Measurements from ENCODE around the gene SPOCK1. TPM values are rescaled to one million over a fixed set of nuclear protein-coding genes. Genes with fewer than 3 reads are reported as not detected.

Gene SPOCK1
- total and polyA plus RNA-seq, 2 of the 13 experiments (the other 11 are each of a cell fraction or from before 2014, with no cell fraction given): 0.18 to 0.29 TPM

DNA sequence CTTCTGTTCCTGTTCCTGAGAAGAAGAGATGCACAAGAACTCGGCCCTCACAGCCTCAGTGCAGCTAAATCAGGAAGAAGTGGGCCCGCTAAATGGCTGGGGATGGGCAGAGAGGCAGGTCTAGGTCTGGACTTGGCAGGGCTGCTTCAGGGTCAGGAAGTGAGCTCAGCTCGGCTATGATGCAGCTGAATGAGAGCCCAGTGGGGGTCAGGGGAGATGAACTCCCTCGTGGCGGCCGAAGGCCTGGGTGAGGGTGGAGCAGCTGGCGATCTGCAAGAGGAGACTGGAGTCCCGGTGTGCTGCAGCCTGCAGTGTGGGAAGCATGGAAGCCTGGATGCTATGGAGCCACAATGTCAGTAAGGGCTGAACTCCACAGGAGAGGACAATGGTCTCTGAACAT, 466.2 kb downstream of the SPOCK1 start:
- H4K20me1 ChIP-seq (ENCODE audit: insufficient read depth, low read length): no peaks in the 10 kb centered on the region
- DNase-seq (ENCODE audit: low spot score) (no peak), ATAC-seq (no peak), FAIRE-seq (no peak)
- no peak overlapping the region for H3K4me3 ChIP-seq (replicated peaks in 1 of 3; ENCODE audit: insufficient read depth in 1 of 3, low read depth in 2 of 3, low read length in 3 of 3)
- H3K9me3 ChIP-seq (ENCODE audit: low read length): no peaks in the 10 kb centered on the region
- no peaks in the 10 kb centered on the region for H3K79me2 ChIP-seq (ENCODE audit: insufficient read depth, low read length)
- no peak overlapping the region for H2AFZ ChIP-seq (ENCODE audit: low read length)
- in situ Hi-C loops (cut with HindIII; ENCODE audit: extremely low pct_ligation_motif_present, low pct_unique_long_range_greater_than_20kb): no loop called here
- BruUV-seq (replicated peaks): no TSS peak
- no peaks in the 10 kb centered on the region for H3K36me3 ChIP-seq (replicated peaks in 1 of 2; ENCODE audit: control insufficient read depth in 1 of 2, insufficient read depth in 2 of 2, low read length in 2 of 2)
- POLR2A ChIA-PET: no interaction called here
- no peak overlapping the region for H3K9ac ChIP-seq (ENCODE audit: insufficient read depth, low read depth, low read length)
- H3K4me1 ChIP-seq (ENCODE audit: insufficient read depth, low read length): no peaks in the 10 kb centered on the region
- 2% methylated on average over 5 of the region's 8 CpGs for WGBS (ENCODE audit: low lambda C conversion rate)
- intact Hi-C loops (cut with micrococcal nuclease; ENCODE audit: unreplicated experiment): no loop called here
- no peak overlapping the region for H3K27ac ChIP-seq (ENCODE audit: extremely low read length, insufficient read depth, low read length)
- H3K4me2 ChIP-seq (ENCODE audit: low read depth, low read length): no peak overlapping the region
- no peaks in the 10 kb centered on the region; a peak in 1 of 5 replicates for H3K27me3 ChIP-seq (ENCODE audit: control insufficient read depth in 1 of 2, insufficient read depth in 2 of 2, low read length in 2 of 2)
- CTCF ChIA-PET (ENCODE audit: low intra/inter-chr PET ratio, low total read pairs): no interaction called here
- TF ChIP-seq SNRNP70 (IDR thresholded peaks at IDR 0.05; ENCODE audit: low read depth, low read length): no peak
- TF ChIP-seq, protein P1, sequence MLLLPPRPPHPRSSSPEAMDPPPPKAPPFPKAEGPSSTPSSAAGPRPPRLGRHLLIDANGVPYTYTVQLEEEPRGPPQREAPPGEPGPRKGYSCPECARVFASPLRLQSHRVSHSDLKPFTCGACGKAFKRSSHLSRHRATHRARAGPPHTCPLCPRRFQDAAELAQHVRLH (CRISPR knock-in tag; IDR thresholded peaks at IDR 0.05; ENCODE audit: borderline replicate concordance, low read depth): no peak
- TF ChIP-seq, protein P2, sequence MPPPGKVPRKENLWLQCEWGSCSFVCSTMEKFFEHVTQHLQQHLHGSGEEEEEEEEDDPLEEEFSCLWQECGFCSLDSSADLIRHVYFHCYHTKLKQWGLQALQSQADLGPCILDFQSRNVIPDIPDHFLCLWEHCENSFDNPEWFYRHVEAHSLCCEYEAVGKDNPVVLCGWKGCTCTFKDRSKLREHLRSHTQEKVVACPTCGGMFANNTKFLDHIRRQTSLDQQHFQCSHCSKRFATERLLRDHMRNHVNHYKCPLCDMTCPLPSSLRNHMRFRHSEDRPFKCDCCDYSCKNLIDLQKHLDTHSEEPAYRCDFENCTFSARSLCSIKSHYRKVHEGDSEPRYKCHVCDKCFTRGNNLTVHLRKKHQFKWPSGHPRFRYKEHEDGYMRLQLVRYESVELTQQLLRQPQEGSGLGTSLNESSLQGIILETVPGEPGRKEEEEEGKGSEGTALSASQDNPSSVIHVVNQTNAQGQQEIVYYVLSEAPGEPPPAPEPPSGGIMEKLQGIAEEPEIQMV (CRISPR knock-in tag; IDR thresholded peaks at IDR 0.05; ENCODE audit: low read depth): no peak
- TF ChIP-seq, protein P3, sequence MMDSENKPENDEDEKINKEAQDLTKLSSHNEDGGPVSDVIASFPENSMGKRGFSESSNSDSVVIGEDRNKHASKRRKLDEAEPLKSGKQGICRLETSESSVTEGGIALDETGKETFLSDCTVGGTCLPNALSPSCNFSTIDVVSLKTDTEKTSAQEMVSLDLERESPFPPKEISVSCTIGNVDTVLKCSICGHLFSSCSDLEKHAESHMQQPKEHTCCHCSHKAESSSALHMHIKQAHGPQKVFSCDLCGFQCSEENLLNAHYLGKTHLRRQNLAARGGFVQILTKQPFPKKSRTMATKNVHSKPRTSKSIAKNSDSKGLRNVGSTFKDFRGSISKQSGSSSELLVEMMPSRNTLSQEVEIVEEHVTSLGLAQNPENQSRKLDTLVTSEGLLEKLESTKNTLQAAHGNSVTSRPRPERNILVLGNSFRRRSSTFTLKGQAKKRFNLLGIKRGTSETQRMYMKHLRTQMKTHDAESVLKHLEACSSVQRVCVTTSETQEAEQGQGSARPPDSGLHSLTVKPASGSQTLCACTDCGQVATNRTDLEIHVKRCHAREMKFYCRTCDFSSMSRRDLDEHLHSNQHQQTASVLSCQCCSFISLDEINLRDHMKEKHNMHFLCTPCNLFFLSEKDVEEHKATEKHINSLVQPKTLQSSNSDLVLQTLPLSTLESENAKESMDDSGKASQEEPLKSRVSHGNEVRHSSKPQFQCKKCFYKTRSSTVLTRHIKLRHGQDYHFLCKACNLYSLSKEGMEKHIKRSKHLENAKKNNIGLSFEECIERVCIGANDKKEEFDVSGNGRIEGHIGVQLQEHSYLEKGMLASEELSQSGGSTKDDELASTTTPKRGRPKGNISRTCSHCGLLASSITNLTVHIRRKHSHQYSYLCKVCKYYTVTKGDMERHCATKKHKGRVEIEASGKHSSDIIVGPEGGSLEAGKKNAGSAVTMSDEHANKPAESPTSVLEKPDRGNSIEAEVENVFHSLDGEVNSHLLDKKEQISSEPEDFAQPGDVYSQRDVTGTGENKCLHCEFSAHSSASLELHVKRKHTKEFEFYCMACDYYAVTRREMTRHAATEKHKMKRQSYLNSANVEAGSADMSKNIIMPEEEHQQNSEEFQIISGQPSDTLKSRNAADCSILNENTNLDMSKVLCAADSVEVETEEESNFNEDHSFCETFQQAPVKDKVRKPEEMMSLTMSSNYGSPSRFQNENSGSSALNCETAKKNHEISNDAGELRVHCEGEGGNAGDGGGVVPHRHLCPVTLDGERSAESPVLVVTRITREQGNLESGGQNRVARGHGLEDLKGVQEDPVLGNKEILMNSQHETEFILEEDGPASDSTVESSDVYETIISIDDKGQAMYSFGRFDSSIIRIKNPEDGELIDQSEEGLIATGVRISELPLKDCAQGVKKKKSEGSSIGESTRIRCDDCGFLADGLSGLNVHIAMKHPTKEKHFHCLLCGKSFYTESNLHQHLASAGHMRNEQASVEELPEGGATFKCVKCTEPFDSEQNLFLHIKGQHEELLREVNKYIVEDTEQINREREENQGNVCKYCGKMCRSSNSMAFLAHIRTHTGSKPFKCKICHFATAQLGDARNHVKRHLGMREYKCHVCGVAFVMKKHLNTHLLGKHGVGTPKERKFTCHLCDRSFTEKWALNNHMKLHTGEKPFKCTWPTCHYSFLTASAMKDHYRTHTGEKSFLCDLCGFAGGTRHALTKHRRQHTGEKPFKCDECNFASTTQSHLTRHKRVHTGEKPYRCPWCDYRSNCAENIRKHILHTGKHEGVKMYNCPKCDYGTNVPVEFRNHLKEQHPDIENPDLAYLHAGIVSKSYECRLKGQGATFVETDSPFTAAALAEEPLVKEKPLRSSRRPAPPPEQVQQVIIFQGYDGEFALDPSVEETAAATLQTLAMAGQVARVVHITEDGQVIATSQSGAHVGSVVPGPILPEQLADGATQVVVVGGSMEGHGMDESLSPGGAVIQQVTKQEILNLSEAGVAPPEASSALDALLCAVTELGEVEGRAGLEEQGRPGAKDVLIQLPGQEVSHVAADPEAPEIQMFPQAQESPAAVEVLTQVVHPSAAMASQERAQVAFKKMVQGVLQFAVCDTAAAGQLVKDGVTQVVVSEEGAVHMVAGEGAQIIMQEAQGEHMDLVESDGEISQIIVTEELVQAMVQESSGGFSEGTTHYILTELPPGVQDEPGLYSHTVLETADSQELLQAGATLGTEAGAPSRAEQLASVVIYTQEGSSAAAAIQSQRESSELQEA (CRISPR knock-in tag; IDR thresholded peaks at IDR 0.05; ENCODE audit: not compliant biosample characterization): no peak
- TF ChIP-seq CREB1 (IDR thresholded peaks at IDR 0.05): no peak
- no peak for TF ChIP-seq CREB1 (CRISPR knock-in tag; IDR thresholded peaks at IDR 0.05)
- no peak for TF ChIP-seq KAT8 (CRISPR knock-in tag; IDR thresholded peaks at IDR 0.05)
- TF ChIP-seq BHLHE40 (IDR thresholded peaks at IDR 0.05; ENCODE audit: low read length): no peak
- TF ChIP-seq GATA4 (IDR thresholded peaks at IDR 0.05; ENCODE audit: borderline replicate concordance, low read depth): no peak
- no peak for TF ChIP-seq ARHGAP35 (CRISPR knock-in tag; IDR thresholded peaks at IDR 0.05; ENCODE audit: borderline replicate concordance)
- no peak for TF ChIP-seq TOPORS (CRISPR knock-in tag; IDR thresholded peaks at IDR 0.05)
- no peak for TF ChIP-seq IKZF4 (CRISPR knock-in tag; IDR thresholded peaks at IDR 0.05; ENCODE audit: borderline replicate concordance, low read depth, not compliant biosample characterization)
- TF ChIP-seq PRMT3 (CRISPR knock-in tag; IDR thresholded peaks at IDR 0.05; ENCODE audit: borderline replicate concordance, low read depth): no peak
- no peak for TF ChIP-seq NRL (CRISPR knock-in tag; IDR thresholded peaks at IDR 0.05; ENCODE audit: borderline replicate concordance)
- no peak for TF ChIP-seq SMAD3 (CRISPR knock-in tag; IDR thresholded peaks at IDR 0.05)
- no peak for TF ChIP-seq KLF9 (CRISPR knock-in tag; IDR thresholded peaks at IDR 0.05; ENCODE audit: low read depth)
